HFFc6 (cell line): Measurements from ENCODE around the gene TNS4. TPM values are rescaled to one million over a fixed set of nuclear protein-coding genes. Genes with fewer than 3 reads are reported as not detected.

ENCODE experiments used
- DNase-seq: peaks from one replicate; pipeline ENCODE4 v3.0.0-alpha.2; 2018
- H3K27ac Mint-ChIP-seq: 2 replicates; pipeline ENCODE4 v1.8.0; 2020; ENCODE audit warnings: mild to moderate bottlenecking, mixed read lengths
- H3K27me3 Mint-ChIP-seq: 2 replicates; pipeline ENCODE4 v1.8.0; 2021; ENCODE audit warnings: mild to moderate bottlenecking, moderate library complexity, mixed read lengths; ENCODE audit not compliant: insufficient read depth
- H3K36me3 Mint-ChIP-seq: 2 replicates; pipeline ENCODE4 v1.8.0; 2021; ENCODE audit warnings: low read depth, mixed read lengths
- H3K4me1 Mint-ChIP-seq: 2 replicates; pipeline ENCODE4 v1.8.0; 2020; ENCODE audit warnings: low read depth, mixed read lengths
- H3K4me3 Mint-ChIP-seq: 2 replicates; pipeline ENCODE4 v1.8.0; 2020; ENCODE audit warnings: mild to moderate bottlenecking, moderate library complexity, mixed read lengths
- H3K9me3 Mint-ChIP-seq: 2 replicates; pipeline ENCODE4 v1.8.0; 2020; ENCODE audit warnings: mild to moderate bottlenecking, mixed read lengths
- CTCF ChIP-seq: fragments of 200-600 bp; sonication (generic); IDR thresholded peaks from 2 replicates; pipeline ENCODE4 v1.5.0; 2021; ENCODE audit warnings: antibody characterized with exemption, mild to moderate bottlenecking
- total RNA-seq, 6 experiments: library from RNA; stranded (reverse); fragmentation: NEBNext Ultra II Directional; extraction: Animal tissue kit (Norgen Biotek cat#: 25700); gene quantifications; 2 replicates in 1 of 6; 3 replicates in 5 of 6; pipeline ENCODE4 v1.2.3, GENCODE V29; 2021

Gene TNS4
- total RNA-seq, 6 experiments from 2014 or later, result 0.17 TPM; not detected in 5

GRCh38 chr17:40486522-40487370 is 14.7 kb downstream of the TNS4 start:
- peak overlapping the region; percentile 97 for H3K27ac Mint-ChIP-seq
- no peak for TF ChIP-seq CTCF
- peaks cover 79% of the 10 kb centered on the region for H3K4me1 Mint-ChIP-seq
- peak overlapping the region; percentile 73 for H3K4me3 Mint-ChIP-seq
- peak; percentile 53 for DNase-seq
- 0 out of 2 replicates have a peak, but pooled peaks cover 2% of the 10 kb centered on the region for H3K27me3 Mint-ChIP-seq
- no peaks in the 10 kb centered on the region for H3K36me3 Mint-ChIP-seq
- no peaks in the 10 kb centered on the region for H3K9me3 Mint-ChIP-seq

GRCh38 chr17:40485851-40486521 is 15.4 kb downstream of the TNS4 start:
- no peaks in the 10 kb centered on the region for H3K9me3 Mint-ChIP-seq
- H3K4me1 Mint-ChIP-seq, result peaks cover 83% of the 10 kb centered on the region
- no peaks in the 10 kb centered on the region for H3K36me3 Mint-ChIP-seq
- 0 out of 2 replicates have a peak, but pooled peaks cover 2% of the 10 kb centered on the region for H3K27me3 Mint-ChIP-seq
- peak; percentile 98 for DNase-seq
- peak overlapping the region; percentile 73 for H3K4me3 Mint-ChIP-seq
- peak overlapping the region; percentile 97 for H3K27ac Mint-ChIP-seq
- no peak for TF ChIP-seq CTCF

- Mint-ChIP-seq H3K27me3 (peaks cover 2% of the 10 kb centered on the region; the same call in 1 of the 2 replicates), H3K4me1 (peaks cover 83% of the 10 kb centered on the region)
Measured at GRCh38 chr17:40484973-40485530, 16.4 kb downstream of the TNS4 start.

GRCh38 chr17:40484285-40484972 is 17.0 kb downstream of the TNS4 start:
- H3K4me3 Mint-ChIP-seq, result no peak overlapping the region
- no peak for TF ChIP-seq CTCF
- no peaks in the 10 kb centered on the region for H3K9me3 Mint-ChIP-seq
- peaks cover 2% of the 10 kb centered on the region; the same call in 1 of the 2 replicates for H3K27me3 Mint-ChIP-seq
- H3K27ac Mint-ChIP-seq, result peak overlapping the region; percentile 97
- H3K4me1 Mint-ChIP-seq, result peaks cover 80% of the 10 kb centered on the region
- no peak for DNase-seq
- H3K36me3 Mint-ChIP-seq, result no peaks in the 10 kb centered on the region

More at GRCh38 chr17:40484973-40485530, 16.4 kb downstream of the TNS4 start:
- H3K36me3 Mint-ChIP-seq, result no peaks in the 10 kb centered on the region
- peak overlapping the region; percentile 73 for H3K4me3 Mint-ChIP-seq
- no peaks in the 10 kb centered on the region for H3K9me3 Mint-ChIP-seq
- no peak for TF ChIP-seq CTCF
- peak overlapping the region; percentile 97 for H3K27ac Mint-ChIP-seq
- DNase-seq, result no peak

- H3K27ac Mint-ChIP-seq, result 0 out of 2 replicates have a peak overlapping the region, but pooled peaks have one; percentile 15
- TF ChIP-seq CTCF, result no peak
- no peaks in the 10 kb centered on the region for H3K36me3 Mint-ChIP-seq
- H3K27me3 Mint-ChIP-seq, result peaks cover 2% of the 10 kb centered on the region; the same call in 1 of the 2 replicates
- H3K4me1 Mint-ChIP-seq, result peaks cover 78% of the 10 kb centered on the region
- no peaks in the 10 kb centered on the region for H3K9me3 Mint-ChIP-seq
- no peak for DNase-seq
- H3K4me3 Mint-ChIP-seq, result no peak overlapping the region
Measured at GRCh38 chr17:40483679-40484078, 17.7 kb downstream of the TNS4 start.
